AG08395 (cell line): ENCODE data around the gene HAL.

ENCODE experiments used
- DNase-seq: peaks from one replicate; pipeline ENCODE4 v3.0.0; 2012; ENCODE audit warnings: mixed read lengths, low spot score

Gene HAL, protein sequence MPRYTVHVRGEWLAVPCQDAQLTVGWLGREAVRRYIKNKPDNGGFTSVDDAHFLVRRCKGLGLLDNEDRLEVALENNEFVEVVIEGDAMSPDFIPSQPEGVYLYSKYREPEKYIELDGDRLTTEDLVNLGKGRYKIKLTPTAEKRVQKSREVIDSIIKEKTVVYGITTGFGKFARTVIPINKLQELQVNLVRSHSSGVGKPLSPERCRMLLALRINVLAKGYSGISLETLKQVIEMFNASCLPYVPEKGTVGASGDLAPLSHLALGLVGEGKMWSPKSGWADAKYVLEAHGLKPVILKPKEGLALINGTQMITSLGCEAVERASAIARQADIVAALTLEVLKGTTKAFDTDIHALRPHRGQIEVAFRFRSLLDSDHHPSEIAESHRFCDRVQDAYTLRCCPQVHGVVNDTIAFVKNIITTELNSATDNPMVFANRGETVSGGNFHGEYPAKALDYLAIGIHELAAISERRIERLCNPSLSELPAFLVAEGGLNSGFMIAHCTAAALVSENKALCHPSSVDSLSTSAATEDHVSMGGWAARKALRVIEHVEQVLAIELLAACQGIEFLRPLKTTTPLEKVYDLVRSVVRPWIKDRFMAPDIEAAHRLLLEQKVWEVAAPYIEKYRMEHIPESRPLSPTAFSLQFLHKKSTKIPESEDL

DNA sequence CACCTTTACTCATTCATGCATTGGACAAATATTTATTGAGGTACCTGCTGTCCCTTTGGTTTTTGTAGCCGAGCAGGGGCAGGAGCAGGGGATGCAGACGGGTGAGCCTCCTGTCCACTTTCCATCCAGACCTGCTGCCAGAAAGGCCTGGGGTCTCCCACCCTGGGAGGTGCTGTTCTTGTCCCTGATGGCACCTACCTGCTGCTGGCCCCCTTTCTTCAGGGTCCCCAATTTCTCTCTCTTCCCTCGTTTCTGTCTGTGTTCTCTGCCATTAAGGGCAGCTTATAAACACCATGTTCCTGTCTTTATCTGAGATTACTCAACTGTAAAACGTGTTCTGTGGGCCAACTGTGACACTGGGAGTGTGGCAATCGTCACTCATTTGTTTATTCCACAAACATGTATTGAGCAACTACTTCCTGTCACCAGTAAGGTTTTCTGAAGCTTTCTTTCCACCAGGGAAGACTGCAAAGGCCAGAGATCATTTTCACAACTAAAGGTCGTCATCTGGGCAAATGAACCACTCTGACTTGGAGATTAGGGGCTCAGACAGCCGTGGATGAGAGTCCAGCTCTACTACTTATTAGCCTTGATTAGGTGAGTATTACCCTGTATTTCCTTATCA lies at the start of gene HAL:
Gene HAL, minus strand, starts transcription at position 311 of the 625 bp plus-strand sequence. CDS start 434 bp downstream, outside the sequence.
- no peak for DNase-seq

DNA sequence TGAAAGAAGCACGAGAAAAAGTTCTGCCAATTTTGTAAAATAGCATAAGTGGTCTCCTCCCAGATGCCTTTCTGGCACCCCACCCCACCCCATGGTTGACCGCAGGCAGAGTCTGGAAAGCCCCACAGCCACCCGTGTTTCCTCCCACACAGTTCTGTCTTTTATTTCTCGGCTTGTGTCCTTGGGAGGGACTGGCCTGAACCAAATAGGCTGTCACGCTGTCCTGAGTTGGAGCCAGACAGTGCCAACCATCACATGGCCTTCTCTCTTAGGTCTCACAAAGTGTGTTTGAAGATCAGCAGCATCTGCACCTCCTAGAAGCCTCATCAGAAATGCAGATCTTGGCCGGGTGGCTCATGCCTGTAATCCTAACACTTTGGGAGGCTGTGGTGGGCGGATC lies 49.4 kb upstream of the HAL start:
- no peak for DNase-seq

DNA sequence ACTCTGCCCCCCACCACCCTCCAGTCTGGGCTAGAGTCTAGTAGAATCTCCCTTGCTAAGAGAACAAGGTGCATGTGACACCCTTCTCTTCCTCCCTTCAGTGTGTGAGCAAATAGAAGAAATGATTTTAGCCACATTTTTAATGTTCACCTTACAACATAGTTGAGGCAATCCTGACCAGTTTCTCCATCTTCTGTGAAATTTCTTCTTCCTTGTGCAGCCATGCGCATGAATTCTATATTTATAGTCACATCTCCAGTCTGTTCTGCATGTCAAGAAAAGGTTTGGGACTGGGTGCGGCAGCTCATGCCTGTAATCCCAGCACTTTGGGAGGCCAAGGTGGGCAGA lies 48.8 kb upstream of the HAL start:
- DNase-seq: no peak

DNA sequence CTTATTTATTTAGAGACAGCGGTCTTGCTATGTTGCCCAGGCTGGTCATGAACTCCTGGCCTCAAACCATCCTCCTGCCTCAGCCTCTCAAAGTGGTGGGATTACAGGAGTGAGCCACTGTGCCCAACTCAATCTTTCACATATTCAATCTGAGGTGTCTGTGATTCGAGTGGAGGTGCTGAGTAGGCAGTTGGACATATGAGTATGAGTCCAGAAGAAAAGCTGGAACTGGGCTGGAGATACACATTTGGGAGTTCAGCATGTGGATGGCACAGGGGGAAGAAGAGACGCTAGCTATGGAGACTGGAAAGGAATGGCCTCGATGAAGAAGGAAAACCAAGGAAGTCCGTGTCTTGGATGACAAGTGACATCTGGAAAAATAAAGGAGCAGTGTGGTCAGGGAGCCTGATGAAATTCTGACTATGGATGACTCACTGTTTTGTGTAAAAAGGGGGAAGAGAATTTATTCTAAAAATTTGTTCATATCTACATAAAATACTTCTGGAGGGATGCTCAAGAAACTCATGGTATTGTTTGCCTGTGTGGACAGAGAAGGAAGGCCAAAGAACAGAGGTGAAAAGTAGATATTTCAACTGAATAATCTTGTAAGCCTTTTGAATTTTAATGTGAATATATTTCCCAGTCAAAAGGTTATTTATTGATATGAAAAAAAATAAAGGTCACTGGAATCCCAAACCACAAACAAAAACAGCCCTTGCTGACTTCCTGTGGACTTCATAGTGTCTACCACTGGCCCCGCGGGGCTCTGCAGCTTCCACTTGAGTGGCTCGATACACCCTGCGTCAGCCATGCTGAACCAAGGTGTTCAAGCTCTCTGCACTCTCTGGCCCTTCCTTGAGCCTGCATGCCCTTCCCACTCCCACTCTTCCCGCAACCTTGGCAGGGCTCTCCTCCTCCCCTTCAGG lies 48.1 kb upstream of the HAL start:
- DNase-seq: peak; percentile 55

DNA sequence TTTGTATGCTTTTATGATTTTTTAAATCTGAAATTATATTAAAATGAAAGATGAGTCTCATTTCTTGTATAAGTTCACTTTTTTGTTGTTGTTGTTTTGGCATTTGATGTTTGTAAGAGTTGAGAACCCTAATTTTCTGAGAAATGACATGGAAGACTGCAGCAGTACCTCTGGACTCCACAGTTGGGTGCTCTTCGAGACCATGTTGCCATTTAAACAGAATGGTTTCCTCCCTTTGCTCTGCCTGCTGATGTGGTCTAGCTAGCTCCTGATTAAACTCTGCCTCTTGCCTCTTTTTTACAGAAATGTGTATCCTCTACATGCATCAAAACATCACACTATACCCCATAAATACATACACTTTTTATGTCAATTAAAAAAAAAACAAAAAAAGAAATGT lies 45.0 kb upstream of the HAL start:
- DNase-seq: no peak

DNA sequence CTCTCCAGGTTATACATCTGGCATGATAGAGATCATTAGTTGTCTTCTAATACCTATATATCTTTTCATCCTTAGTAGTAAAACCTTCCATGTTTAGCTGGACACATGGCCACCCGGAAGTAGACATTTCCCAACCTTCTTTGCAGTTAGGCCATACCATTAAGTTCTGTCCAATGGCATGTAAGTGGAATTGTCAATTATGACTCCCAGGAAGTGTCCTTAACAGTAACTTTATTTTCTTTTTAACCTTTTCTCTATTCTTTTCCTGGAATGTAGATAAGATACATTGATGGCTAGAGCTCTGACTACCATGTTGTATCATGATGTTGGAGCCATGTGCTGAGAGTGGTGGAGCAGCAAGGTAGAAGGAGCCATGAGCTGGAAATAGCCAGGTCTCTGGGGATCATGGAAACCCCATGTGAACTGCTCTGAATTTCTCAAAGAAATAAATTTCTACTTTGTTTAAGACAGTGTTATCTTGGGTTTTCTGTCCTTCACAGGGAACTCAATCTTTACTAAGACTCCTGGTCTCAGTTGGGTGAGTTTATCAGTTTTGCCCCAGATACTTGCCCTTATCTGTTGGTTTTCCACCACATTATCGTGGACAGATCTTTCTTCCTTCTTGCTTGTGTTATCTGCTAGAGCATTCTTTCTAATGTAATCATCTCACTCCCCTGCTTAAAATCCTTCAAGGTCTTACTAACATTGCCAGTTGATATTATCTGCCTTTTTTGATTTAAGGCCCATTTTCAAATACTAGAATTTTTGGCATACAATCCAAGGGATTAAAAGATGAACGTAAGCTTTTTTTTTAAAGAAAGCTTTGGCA lies 44.4 kb upstream of the HAL start:
- no peak for DNase-seq

DNA sequence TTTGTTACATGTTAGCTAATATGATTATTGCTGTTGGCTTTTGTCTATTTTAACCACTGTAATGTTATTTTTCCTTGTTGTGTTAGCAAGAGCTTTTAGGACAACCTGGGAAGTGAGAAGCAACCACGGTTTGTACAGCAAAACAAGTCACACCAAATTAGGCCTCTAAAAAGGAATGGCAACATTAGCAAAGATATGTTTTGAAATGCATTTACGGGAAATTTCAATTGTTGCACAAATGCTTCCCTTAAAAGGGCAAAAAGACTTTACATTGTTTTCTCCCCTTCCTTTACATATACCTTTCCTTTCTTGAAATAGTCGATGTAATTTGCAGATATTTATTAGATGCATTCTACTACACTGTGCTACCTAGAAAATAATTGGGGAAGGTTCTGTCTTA lies 43.4 kb upstream of the HAL start:
- no peak for DNase-seq

DNA sequence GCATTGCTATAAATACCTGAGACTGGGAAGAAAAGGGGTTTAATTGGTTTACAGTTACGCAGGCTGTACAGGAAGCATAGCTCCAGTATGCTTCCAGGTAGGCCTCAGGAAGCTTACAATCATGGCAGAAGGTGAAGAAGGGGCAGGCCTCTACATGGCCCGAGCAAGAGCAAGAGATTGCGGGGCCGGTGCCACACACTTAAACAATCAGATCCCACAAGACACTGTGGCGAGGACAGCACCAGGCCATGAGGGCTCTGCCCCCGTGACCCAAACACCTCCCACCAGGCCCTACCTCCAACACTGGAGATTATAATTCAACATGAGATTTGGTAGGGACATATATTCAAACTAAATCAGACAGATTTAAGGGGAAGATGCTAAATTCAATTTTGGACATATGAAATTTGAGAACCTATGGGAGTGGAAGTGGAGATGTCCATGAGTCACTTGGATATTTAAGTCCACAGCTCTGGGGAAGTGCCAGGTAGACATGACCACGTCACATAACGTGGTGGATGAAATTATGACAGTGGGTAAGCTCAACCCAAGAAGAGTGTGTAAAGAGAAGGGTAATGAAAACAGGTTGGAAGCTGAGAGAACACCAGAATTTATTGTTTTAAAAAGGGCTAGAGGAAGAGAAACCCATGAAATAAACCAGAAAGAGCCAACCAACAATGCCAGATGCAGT lies 40.8 kb upstream of the HAL start:
- DNase-seq: no peak

DNA sequence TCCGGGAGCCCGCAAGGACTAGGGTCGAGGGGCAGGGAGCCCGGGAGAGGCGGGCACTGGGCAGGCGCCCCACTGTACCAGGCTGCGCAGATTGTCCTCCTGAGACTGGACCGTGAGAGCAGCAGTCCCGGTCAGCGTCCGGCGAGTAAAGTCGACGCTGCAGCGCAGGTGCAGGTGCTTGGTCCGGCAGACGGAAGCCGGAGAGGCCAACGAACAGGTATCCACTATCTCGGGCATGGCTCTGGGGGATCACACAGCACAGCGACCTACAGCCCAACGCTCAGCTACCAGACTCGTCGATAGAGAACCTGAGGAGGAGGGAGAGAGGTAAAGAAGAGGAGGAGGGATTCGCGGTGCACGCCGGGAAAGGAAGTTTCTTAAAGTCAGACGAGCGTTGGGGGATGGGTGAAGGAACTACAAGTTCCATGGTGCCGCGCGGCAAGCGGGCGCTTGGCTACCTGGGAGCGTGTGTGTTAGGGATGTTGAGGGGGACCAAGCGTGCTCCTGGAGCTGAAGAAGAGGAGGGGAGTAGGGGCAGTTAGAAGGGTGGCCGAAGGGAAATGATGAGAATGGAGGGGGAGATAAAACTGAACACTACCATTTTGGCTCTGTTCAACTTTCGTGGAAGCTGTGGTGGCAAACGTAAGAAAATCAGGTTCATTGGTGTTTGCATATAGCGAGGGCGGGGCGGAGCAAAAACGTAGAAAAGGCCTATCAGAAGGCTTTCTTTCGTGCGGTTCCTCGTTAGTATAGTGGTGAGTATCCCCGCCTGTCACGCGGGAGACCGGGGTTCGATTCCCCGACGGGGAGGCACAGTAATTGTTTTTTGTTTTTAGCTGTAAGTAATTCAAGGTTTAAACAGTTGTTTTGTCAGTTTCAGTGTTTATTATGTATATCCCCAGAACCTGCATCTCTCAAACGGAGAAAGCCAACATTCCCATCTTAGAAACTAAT lies 39.4 kb upstream of the HAL start, which contains the start of gene LTA4H:
Gene LTA4H, minus strand, starts transcription at position 305 of the 954 bp plus-strand sequence. Its CDS starts 68 bp downstream, at position 237.
- DNase-seq: peak; percentile 95

DNA sequence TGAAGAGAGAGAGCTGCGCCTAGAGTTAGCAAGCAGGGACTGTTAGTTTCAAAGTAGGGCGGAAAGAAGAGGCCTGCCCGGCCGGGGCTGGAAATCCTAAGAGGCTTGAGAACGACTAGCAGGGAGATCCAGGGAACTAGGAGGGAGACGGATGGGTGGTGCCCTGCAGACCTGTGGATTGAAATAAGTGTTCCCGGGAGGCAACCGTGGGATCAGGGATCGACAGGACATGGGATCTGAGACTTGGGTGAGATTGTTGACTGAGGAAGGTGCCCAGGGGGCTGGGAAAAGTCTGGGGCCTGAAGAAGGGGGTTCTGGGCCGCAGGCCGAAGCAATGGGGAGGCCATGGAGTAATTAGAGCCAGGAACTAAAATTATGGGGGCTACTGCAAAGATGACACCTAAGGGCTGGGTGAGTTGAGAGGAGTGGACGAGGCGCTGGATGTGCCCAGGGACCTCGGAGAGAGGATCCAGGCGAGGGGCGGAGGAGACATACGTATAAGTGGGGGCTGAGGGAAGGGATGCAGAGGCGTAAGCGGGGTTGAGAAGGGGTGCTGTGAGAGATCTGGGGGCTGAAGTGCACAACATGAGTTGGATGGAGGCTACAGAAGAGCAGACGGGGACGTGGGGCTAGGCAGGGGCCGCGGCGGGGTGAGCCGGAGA lies 38.6 kb upstream of the HAL start:
- DNase-seq: peak; percentile 38

DNA sequence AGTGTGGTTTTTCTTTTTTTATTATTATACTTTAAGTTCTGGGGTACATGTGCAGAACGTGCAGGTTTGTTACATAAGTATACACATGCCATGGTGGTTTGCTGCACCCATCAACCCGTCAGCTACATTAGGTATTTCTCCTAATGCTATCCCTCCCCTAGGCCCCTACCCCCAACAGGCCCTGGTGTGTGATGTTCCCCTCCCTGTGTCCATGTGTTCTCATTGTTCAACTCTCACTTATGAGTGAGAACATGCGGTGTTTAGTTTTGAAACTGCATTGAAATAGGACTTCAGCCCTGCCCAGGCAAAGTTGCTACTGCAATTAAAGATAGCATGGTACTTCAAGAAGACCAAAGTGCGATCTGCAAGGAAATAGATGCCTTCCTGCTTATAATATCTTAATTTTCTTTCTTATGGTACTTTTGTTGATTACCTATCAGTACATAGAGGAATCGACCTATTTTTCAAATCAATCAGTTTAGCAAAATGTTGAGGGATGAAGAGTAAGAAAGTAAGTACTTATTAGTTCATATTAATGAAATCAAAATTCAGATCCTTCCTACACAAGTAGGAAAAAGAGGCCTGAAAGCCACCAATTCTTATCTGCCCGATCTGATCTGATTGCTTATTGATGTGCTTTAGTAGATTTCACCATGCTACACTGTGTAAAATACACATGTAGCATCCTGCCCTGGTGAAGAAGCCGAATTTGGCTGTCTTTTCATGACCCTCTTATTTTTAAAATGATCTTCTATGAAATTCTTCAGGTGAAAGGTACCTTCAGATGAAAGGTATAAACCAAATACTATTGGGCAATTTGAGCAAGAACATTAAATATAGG lies 37.6 kb upstream of the HAL start:
- DNase-seq: no peak

DNA sequence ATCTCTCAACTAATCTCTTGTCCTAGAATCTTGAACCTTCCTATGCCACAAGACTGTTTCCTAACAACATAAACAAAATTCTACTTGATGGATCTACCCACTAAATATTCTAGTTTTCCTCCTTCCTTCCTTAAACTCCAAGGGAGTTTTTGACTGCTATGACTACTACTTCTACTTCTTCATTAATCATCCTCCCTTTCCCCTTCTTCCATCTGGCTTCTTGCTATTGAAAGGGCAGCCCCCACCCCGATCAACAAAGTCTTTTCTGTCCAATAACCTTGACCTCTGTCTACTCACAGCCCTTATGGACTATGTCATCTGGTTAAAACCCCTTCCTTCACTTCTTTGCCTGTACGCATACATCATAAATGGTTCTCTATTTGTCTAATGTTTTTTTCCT lies 33.7 kb upstream of the HAL start:
- no peak for DNase-seq

DNA sequence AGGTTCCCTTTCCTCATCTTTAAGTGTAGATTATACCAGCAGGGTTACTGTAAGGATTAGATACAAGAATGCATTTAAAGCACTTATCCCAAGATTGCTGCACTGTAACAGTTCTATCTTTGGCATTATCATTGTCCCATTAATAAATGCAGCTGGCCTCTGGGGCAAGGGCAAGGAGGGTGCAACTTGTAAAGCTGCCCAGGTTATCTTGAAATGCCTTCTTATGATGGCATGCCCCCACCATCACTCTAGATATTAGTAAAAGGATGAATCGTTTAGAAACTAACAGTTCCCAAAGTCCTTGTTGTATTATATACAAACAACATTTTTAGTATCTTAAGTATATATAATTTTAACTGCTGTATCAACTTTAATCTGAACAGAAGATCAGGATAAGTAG lies 32.4 kb upstream of the HAL start:
- no peak for DNase-seq

DNA sequence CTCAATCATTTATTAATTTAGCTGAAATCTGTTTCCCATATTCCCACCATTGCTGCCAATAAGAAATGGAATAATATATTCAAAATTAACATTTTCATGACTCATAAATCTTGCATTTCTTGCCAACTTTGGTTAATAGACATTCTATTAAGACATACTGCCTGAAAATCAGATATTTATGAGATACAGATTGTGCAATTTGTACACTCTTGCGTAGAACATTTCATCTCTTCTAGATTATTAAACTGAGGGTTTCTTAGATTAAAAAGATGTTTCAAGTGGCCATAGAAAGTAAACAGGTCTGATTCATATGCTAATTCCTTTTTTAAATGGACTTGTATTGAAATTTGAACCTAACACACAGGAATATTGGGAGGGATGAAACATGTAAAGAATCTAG lies 30.2 kb upstream of the HAL start:
- DNase-seq: no peak

DNA sequence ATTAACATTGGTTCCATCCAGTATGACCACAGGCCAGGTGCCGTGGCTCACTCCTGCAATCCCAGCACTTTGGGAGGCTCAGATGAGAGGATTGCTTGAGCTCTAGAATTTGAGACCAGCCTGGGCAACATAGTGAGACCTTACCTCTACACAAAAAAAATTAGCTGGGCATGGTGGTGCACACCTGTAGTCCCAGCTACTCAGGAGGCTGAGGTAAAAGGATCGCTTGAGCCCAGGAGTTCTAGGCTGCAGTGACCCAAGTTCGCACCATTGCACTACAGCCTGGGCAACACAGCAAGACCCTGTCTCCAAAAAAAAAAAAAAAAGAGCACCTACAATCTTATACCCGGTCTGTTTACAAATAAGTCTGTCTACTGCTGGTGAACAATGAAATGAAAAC lies 29.4 kb upstream of the HAL start:
- no peak for DNase-seq

DNA sequence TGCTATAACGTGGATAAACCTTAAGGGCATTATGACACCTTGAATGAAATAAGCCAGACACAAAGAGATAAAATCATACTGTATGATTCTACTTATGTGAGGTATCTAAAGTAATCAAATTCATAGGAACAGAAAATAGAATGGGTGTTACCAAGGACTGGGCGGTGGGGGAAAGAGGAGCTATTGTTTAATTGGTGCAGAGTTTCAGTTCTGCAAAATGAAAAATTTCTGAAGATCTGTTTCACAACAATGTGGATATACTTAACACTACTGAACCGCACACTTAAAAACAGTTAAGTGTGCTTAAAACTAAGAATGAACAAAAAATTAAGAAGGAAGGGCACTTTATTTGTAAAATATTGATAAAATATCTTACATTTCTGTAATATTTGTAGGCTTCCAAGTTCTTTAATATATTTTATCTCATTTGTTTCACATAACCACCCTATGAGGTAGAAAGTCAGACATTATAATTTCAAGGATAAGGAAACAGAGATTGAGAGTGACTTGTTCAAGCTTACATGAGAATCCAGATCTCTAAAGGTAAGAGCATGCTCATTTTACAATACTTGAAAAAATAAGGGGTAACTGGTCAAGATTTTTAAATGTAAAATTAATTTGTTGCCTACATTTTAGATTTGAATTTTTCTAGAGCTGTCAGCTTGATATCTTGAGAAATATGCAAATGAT lies 24.3 kb upstream of the HAL start:
- no peak for DNase-seq

DNA sequence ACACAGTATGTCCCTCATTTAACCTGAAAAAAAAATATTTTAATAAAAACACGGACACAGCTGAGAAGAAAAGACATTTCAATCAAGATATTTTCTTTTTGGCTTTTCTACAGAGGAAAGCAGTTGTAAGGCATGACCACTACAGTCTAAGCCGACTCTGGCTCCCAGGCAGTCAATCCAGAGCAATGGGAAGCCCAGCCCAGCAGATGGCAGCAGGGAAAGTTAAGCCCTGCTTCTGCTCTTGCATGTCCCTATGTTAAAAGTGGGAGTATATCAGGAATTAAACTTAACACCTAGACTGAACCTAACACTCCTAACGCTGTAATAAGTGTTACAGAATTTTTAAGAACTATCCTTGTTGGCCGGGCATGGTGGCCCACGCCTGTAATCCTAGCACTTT lies 19.5 kb upstream of the HAL start:
- DNase-seq: peak; percentile 30
